Measurements from ENCODE around the gene RTN1. TPM values are rescaled to one million over a fixed set of nuclear protein-coding genes. Genes with fewer than 3 reads are reported as not detected.

RTN1 gene
- total RNA-seq, 1 donor from 2014 or later = 11.1 TPM

- Mint-ChIP-seq H3K27ac (no peak overlapping the region), H3K9me3 (no peaks in the 10 kb centered on the region), H3K4me1 (ENCODE audit: unreplicated experiment) (no peaks in the 10 kb centered on the region), H3K36me3 (no peaks in the 10 kb centered on the region), H3K27me3 (peaks cover 8% of the 10 kb centered on the region), H3K4me3 (no peak overlapping the region)
- TF ChIP-seq CTCF (conservative IDR thresholded peaks at IDR 0.05) = no peak
- no peak for DNase-seq (ENCODE audit: extremely low spot score, unreplicated experiment)
Measured at GRCh38 chr14:59601056-59601455, 269.5 kb downstream of the RTN1 start.

GRCh38 chr14:59600211-59600945 is 270.2 kb downstream of the RTN1 start:
- H3K9me3 Mint-ChIP-seq = no peaks in the 10 kb centered on the region
- TF ChIP-seq CTCF (conservative IDR thresholded peaks at IDR 0.05) = no peak
- no peak for DNase-seq (ENCODE audit: extremely low spot score, unreplicated experiment)
- no peak overlapping the region for H3K4me3 Mint-ChIP-seq
- H3K27ac Mint-ChIP-seq = no peak overlapping the region
- H3K27me3 Mint-ChIP-seq = peaks cover 8% of the 10 kb centered on the region
- H3K36me3 Mint-ChIP-seq = no peaks in the 10 kb centered on the region
- no peaks in the 10 kb centered on the region for H3K4me1 Mint-ChIP-seq (ENCODE audit: unreplicated experiment)

GRCh38 chr14:59595071-59595470 is 275.5 kb downstream of the RTN1 start:
- no peak for TF ChIP-seq CTCF (conservative IDR thresholded peaks at IDR 0.05)
- Mint-ChIP-seq H3K27me3 (peaks cover 11% of the 10 kb centered on the region), H3K9me3 (no peaks in the 10 kb centered on the region), H3K36me3 (no peaks in the 10 kb centered on the region), H3K27ac (no peak overlapping the region), H3K4me1 (ENCODE audit: unreplicated experiment) (no peaks in the 10 kb centered on the region), H3K4me3 (no peak overlapping the region)
- DNase-seq (ENCODE audit: extremely low spot score, unreplicated experiment) = no peak

- Mint-ChIP-seq H3K36me3 (no peaks in the 10 kb centered on the region), H3K9me3 (no peaks in the 10 kb centered on the region), H3K4me1 (ENCODE audit: unreplicated experiment) (no peaks in the 10 kb centered on the region), H3K27me3 (peaks cover 3% of the 10 kb centered on the region), H3K27ac (no peak overlapping the region), H3K4me3 (no peak overlapping the region)
- DNase-seq (ENCODE audit: extremely low spot score, unreplicated experiment) = no peak
- no peak for TF ChIP-seq CTCF (conservative IDR thresholded peaks at IDR 0.05)
Measured at GRCh38 chr14:59591641-59592370, 278.8 kb downstream of the RTN1 start.

GRCh38 chr14:59588101-59588500 is 282.5 kb downstream of the RTN1 start:
- peaks cover 7% of the 10 kb centered on the region for H3K27me3 Mint-ChIP-seq
- no peak overlapping the region for H3K27ac Mint-ChIP-seq

More at GRCh38 chr14:59588101-59588500, 282.5 kb downstream of the RTN1 start:
- no peaks in the 10 kb centered on the region for H3K9me3 Mint-ChIP-seq
- H3K4me3 Mint-ChIP-seq = no peak overlapping the region
- H3K4me1 Mint-ChIP-seq (ENCODE audit: unreplicated experiment) = peaks cover 4% of the 10 kb centered on the region
- H3K36me3 Mint-ChIP-seq = no peaks in the 10 kb centered on the region
- TF ChIP-seq CTCF (conservative IDR thresholded peaks at IDR 0.05) = no peak
- DNase-seq (ENCODE audit: extremely low spot score, unreplicated experiment) = no peak

All from type B pancreatic cell (in vitro differentiated cells).